ENCODE results near the gene MACC1. TPM values are rescaled to one million over a fixed set of nuclear protein-coding genes. Genes with fewer than 3 reads are reported as not detected.

MACC1 gene
- total and polyA plus RNA-seq, 4 donors = 0.02 to 1.0 (median 0.50) TPM

DNA sequence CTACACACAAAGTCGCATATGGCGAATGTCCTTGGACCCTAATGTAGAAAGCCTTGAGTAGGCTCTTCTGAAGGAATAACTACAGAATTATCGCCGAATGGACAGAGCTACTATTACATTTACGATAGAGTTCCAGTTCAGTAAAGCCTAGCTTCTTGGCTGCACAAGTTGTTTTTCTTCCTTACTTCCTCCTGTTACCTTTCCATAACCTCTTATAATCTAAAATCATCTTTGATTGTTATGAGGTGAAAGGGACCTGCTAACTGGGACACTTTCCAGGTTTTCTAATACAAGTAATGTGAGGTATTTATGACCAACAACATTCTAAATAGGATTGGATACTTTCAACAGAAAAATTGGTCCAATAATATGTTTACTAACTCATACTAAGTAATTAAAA is 31.2 kb downstream of the MACC1 start:
- H3K9me3 ChIP-seq (ENCODE audit: control insufficient read depth in 4 of 4, low read length in 3 of 4) = no peaks in the 10 kb centered on the region
- H3K4me3 ChIP-seq (ENCODE audit: low read depth in 1 of 3, low read length in 3 of 3) = no peak overlapping the region
- H3K36me3 ChIP-seq (ENCODE audit: control insufficient read depth in 4 of 4, insufficient read depth in 3 of 4, low read depth in 1 of 4, low read length in 3 of 4) = no peaks in the 10 kb centered on the region
- no peak overlapping the region for H3K9ac ChIP-seq (ENCODE audit: low read depth in 1 of 2, low read length in 2 of 2)
- no peaks in the 10 kb centered on the region for H3K4me1 ChIP-seq (ENCODE audit: control insufficient read depth in 4 of 4, insufficient read depth in 4 of 4, low read length in 3 of 4)
- no peak for DNase-seq (ENCODE audit: low spot score)
- WGBS = 91% methylated on average over 5 of the region's 5 CpGs
- TF ChIP-seq RXRA (IDR thresholded peaks at IDR 0.05) = no peak
- no peak for TF ChIP-seq SP1 (IDR thresholded peaks at IDR 0.05)
- TF ChIP-seq, protein P1, sequence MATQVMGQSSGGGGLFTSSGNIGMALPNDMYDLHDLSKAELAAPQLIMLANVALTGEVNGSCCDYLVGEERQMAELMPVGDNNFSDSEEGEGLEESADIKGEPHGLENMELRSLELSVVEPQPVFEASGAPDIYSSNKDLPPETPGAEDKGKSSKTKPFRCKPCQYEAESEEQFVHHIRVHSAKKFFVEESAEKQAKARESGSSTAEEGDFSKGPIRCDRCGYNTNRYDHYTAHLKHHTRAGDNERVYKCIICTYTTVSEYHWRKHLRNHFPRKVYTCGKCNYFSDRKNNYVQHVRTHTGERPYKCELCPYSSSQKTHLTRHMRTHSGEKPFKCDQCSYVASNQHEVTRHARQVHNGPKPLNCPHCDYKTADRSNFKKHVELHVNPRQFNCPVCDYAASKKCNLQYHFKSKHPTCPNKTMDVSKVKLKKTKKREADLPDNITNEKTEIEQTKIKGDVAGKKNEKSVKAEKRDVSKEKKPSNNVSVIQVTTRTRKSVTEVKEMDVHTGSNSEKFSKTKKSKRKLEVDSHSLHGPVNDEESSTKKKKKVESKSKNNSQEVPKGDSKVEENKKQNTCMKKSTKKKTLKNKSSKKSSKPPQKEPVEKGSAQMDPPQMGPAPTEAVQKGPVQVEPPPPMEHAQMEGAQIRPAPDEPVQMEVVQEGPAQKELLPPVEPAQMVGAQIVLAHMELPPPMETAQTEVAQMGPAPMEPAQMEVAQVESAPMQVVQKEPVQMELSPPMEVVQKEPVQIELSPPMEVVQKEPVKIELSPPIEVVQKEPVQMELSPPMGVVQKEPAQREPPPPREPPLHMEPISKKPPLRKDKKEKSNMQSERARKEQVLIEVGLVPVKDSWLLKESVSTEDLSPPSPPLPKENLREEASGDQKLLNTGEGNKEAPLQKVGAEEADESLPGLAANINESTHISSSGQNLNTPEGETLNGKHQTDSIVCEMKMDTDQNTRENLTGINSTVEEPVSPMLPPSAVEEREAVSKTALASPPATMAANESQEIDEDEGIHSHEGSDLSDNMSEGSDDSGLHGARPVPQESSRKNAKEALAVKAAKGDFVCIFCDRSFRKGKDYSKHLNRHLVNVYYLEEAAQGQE (IDR thresholded peaks at IDR 0.05) = no peak
- TF ChIP-seq TAF1 (conservative IDR thresholded peaks at IDR 0.05) = no peak
- TF ChIP-seq, protein P2, sequence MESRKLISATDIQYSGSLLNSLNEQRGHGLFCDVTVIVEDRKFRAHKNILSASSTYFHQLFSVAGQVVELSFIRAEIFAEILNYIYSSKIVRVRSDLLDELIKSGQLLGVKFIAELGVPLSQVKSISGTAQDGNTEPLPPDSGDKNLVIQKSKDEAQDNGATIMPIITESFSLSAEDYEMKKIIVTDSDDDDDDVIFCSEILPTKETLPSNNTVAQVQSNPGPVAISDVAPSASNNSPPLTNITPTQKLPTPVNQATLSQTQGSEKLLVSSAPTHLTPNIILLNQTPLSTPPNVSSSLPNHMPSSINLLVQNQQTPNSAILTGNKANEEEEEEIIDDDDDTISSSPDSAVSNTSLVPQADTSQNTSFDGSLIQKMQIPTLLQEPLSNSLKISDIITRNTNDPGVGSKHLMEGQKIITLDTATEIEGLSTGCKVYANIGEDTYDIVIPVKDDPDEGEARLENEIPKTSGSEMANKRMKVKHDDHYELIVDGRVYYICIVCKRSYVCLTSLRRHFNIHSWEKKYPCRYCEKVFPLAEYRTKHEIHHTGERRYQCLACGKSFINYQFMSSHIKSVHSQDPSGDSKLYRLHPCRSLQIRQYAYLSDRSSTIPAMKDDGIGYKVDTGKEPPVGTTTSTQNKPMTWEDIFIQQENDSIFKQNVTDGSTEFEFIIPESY (IDR thresholded peaks at IDR 0.05) = no peak
- TF ChIP-seq FOXA2 (IDR thresholded peaks at IDR 0.05) = no peak
- TF ChIP-seq HNF4G (IDR thresholded peaks at IDR 0.05) = no peak
- TF ChIP-seq FOXA1 (IDR thresholded peaks at IDR 0.05) = no peak
- TF ChIP-seq, protein P3, sequence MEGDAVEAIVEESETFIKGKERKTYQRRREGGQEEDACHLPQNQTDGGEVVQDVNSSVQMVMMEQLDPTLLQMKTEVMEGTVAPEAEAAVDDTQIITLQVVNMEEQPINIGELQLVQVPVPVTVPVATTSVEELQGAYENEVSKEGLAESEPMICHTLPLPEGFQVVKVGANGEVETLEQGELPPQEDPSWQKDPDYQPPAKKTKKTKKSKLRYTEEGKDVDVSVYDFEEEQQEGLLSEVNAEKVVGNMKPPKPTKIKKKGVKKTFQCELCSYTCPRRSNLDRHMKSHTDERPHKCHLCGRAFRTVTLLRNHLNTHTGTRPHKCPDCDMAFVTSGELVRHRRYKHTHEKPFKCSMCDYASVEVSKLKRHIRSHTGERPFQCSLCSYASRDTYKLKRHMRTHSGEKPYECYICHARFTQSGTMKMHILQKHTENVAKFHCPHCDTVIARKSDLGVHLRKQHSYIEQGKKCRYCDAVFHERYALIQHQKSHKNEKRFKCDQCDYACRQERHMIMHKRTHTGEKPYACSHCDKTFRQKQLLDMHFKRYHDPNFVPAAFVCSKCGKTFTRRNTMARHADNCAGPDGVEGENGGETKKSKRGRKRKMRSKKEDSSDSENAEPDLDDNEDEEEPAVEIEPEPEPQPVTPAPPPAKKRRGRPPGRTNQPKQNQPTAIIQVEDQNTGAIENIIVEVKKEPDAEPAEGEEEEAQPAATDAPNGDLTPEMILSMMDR (IDR thresholded peaks at IDR 0.05; ENCODE audit: low read depth, low read length, missing input control) = no peak
- no peak for TF ChIP-seq NR2F2 (IDR thresholded peaks at IDR 0.05)
- no peak for TF ChIP-seq GABPA (IDR thresholded peaks at IDR 0.05 in 1 of 2, conservative IDR thresholded peaks at IDR 0.05 in 1 of 2)
- TF ChIP-seq YY1 (IDR thresholded peaks at IDR 0.05) = no peak
- no peak for TF ChIP-seq EGR1 (IDR thresholded peaks at IDR 0.05; ENCODE audit: low read depth in 2 of 2)
- TF ChIP-seq, protein P4, sequence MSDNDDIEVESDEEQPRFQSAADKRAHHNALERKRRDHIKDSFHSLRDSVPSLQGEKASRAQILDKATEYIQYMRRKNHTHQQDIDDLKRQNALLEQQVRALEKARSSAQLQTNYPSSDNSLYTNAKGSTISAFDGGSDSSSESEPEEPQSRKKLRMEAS (IDR thresholded peaks at IDR 0.05) = no peak
- TF ChIP-seq JUND (IDR thresholded peaks at IDR 0.05) = no peak
- TF ChIP-seq HNF4A (conservative IDR thresholded peaks at IDR 0.05) = no peak
- no peak for TF ChIP-seq RAD21 (IDR thresholded peaks at IDR 0.05)
- TF ChIP-seq, protein P5, sequence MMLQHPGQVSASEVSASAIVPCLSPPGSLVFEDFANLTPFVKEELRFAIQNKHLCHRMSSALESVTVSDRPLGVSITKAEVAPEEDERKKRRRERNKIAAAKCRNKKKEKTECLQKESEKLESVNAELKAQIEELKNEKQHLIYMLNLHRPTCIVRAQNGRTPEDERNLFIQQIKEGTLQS (IDR thresholded peaks at IDR 0.05) = no peak
- H3K27me3 ChIP-seq (ENCODE audit: control insufficient read depth in 4 of 4, insufficient read depth in 4 of 4, low read length in 3 of 4) = no peaks in the 10 kb centered on the region
- H3K27ac ChIP-seq (ENCODE audit: low read depth in 1 of 2, low read length in 2 of 2) = no peak overlapping the region

All from liver (tissue), 9 donors.